Epithelial cell of prostate (primary cell): ENCODE results near the gene PROCA1.

ENCODE experiments used
- DNase-seq: peaks from one replicate; pipeline ENCODE4 v3.0.0-alpha.2; 2011; ENCODE audit warnings: low read depth, low spot score
- H3K27ac ChIP-seq: fragments of 450-650 bp; 2 replicates; pipeline ENCODE4 v1.5.1; 2017; ENCODE audit warnings: mild to moderate bottlenecking

PROCA1 gene, protein sequence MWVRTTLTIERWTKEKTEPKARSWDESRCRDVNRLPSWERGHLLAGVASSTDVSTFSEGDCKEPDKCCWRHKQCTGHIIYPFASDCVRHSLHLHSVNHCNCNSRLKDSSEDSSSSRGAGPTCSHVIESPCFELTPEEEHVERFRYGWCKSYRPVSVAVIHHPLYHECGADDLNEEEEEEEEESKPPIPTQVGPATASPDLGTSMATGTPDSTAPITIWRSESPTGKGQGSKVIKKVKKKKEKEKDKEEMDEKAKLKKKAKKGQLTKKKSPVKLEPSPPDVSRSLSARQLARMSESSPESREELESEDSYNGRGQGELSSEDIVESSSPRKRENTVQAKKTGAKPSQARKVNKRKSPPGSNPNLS

DNA sequence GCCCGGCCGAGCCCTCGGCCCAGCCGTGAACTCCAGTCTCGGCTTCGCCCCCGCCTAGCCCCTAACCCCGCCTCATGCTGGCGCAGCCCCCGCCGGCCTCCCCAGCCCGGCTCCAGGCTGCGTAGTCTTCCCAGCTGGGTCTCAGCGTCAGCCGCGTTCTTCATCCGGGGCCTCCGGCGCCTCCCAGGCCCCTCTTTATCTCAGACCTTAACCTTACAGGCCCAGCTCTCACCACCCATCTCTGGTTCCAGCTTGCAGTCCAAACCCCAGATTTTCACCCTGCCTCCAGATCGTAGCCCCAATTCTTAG, at the start of gene PROCA1:
PROCA1 (minus strand) TSS at position 166 of the 309 bp plus-strand sequence. CDS start 228 bp downstream, outside the sequence.
- DNase-seq: no peak

DNA sequence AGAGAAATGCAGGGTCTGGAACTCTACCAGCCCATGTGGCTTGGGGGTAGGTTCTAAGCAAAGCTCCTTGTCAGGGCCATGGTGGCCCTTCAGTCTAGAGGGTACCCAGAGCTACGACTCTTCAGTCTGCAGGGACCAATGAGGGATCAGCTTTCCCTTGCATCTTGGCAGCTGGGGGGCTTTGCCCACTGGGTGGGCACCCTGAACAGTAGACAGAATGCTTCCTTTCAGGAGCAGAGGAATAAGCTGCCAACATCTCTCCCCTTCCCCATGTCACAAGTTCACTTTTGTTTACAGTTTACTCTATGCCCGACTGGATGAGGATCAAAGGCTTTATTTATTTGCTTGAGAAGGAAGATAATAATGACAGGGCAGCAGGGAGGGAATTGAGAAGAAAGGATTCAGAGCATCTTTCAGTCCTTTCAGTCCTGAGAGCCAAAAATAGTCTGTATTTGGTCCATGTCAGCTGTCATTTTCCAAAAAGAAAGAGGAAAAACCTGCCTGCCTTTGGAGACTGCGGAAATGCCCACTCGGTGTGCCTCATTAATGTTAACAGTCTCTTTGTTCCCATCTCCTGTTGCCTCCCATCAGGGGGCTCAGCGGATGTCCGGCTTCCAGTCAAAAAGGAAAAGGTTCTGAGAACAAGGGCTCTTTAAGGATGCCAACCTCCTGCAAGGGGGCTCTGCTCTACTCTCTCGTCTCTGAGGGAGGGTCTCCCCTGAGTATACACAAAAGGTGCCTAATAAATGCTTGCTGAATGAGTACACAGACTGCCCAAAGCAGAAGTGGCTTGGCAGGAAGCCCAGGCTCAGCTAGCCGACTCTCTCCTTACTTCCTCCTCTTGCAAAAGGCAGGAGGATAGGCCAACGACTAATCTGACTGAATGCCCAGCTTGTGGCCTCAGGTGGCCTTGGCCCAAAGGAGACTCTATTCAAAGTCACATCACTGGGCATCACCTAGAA, 49.2 kb upstream of the PROCA1 start:
- H3K27ac ChIP-seq: peak overlapping the region; percentile 37
- no peak for DNase-seq

More for the DNA sequence above, at the start of gene PROCA1:
- H3K27ac ChIP-seq: peak within 1 kb of the TSS; percentile 46

DNA sequence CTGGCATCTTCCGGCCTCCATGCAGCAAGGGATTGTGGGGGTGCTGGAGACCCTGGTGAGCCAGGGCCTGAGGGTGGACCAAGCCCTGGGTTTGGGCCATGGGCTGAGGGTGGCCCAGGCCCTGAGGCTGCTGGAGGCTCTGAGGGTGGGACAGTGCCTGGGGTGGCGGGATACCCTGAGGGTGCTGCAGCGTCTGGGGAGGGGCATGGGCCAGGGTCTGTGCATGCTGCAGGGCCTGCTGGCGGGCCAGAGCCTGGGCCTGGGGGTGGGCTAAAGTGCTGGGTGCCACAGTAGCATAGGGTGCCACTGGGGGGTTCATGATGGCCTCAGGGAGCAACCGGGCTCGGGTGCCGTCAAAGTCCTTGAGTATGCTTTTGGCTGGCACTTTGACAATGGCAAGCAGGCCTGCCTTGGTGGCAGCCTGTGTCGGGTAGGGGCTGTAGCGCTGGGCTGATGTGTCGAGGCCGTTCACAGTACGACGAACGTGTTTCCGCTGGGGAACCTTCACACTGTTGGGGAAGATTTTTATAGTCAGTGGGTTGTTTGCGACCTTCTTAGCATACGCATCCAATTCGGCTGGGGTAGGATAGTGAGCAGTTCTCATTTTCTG, 47.7 kb upstream of the PROCA1 start:
- no peak overlapping the region for H3K27ac ChIP-seq
- DNase-seq: no peak

DNA sequence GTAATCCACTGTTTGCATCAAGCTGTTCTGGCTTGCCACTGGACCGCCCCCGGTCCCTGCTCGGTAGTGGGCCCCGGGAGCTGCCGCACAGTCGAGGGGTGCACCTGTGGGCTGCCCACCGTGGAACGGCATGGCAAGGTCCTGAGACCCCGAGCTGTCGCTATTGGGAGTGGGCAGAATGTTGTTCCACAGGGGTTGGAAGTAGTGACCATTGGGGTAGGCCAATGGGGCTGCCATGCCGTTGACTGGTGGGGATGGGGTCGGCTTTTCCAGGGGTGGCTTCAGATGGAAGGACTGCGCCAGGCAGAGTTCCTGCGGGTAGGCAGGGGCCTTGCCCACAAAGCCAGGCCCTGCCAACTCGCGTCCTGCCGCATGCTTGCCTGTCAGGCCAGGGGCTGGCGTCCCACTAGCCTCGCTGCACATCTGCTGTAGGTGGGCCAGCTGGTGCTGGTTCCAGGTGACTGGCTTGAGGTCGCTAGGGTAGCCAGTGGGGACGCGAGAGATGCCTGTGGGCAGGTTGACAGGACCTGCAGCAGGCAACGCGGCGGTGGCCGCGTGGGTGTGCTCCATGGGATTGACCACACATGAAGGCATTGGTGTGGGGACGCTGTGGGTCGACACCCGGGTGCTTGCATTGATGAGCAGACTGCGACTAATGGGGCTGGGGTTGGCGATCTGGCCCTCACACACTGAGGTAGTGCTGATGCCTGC, 46.9 kb upstream of the PROCA1 start:
- no peak overlapping the region for H3K27ac ChIP-seq

DNA sequence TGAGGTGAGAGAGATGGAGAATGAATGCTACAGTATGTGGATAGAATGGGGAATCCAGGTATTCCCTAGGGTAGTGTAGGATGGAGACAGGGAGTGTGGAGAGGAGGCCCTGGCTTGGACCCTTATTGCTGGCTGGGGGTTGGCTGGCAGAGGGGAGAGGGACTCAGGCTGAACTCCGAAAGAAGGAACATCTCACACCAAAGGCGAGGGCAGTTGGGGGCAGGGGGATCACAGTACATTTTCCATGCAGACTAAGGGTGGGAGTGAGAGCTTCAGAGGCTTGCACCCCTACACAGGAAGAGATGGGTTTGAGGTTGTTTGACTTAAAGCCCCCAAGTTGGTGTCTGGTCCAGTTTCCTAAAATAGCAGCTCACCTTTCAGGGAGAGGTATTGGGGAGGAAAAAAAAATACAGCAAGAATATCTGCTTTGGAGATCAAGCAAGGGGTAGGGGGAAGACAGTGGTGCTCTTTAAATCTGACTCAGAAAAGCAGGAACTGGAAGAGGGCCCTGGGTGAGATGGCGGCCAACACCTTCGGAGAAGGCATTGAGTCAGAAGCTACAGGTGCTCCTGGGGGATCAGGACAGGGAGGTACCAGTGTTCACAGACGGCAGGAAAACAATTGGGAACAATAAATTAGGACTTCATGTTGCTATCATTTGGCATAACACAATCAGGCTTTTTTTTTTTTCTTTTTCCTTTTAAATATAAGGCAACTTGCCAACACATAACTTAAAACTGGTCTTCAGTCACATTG, 44.5 kb upstream of the PROCA1 start:
- no peak overlapping the region for H3K27ac ChIP-seq
- DNase-seq: no peak

More for the DNA sequence above, 46.9 kb upstream of the PROCA1 start:
- DNase-seq: no peak

DNA sequence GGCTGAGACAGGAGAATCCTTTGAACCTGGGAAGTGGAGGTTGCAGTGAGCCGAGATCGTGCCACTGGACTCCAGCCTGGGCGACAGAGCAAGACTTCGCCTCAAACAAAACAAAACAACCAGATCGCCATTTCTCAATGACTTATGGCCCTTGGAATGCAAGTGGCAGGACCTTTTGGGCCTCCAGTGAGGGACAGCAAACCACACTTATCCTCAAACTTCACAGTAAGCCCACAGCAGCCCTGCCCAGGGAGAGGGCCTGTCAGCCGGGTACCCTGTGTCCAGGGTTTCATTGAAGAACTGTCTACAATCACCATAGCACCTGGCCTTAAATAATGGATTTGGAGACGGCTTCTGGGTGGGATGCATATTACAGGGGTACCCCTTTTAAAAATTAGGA, 43.8 kb upstream of the PROCA1 start:
- no peak for DNase-seq

DNA sequence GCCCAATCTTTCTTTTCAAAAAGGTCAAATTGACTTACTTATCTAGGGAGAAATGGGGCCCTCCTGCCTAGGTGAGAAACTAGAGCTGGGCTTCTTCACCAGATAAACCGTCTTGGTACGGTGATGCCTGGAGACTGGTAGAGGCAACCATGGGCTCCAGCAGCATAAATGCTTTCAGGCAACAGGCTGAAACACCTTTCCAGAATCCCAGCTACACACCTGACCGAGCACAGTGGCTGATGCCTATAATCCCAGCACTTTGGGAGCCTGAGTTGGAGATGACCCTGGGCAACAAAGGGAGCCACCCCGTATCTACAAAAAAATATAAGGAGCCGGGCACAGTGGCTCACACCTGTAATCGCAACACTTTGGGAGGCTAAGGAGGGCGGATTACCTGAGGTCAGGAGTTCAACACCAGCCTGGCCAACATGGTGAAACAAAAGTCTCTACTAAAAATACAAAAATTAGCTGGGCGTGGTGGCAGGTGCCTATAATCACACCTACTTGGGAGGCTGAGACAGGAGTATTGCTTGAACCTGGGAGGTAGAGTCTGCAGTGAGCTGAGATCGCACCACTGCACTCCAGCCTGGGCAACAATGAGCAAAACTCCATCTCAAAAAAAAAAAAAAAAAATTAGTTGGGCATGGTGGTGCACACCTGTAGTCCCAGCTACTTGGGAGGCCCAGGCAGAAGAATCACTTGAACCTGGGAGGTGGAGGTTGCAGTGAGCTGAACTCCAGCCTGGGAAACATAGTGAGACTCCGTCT, 40.1 kb upstream of the PROCA1 start:
- peak overlapping the region; percentile 99 for H3K27ac ChIP-seq
- DNase-seq: no peak

More for the DNA sequence above, 43.8 kb upstream of the PROCA1 start:
- no peak overlapping the region for H3K27ac ChIP-seq

DNA sequence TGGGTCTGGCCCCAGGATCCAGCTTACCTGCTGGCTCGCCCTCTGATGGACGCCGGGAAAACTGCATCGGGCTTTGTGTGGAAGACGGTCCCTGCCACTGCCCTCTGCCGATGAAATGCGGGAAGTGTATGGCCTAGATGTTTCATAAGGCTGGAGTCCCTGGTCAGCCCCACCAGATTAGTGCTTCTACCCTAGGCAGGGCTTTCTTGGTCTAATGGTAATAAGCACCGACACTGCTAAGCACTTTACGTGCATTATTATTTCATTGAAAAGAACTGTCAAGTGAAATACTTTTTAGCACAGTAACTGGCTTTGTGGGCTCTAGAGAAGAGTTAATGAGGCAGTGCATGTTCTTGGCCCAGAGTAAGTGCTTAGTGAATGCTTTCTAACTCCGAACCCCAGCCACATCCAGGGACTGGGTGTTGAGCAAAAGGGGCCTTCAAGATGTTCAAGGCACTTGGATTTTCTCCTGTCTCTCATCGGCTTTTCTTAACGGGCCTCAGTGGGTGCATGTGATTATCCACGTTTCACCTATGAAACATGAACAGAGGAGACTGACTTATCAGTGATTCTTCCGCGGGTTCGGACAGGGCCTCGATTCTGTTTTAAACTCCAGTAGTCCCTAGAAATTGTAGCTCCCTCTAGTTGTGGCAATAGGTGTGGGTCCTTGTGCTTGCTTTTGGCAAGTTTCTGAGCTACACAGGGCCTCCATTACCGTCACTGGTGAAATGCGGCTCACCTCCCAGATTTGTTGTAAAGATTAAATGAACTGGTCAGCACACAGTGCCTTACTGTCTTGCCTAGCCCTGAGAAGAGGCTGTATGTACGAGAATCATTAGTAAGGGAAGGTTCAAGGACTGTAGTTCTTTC, 38.7 kb upstream of the PROCA1 start:
- H3K27ac ChIP-seq: peak overlapping the region; percentile 99
- no peak for DNase-seq

DNA sequence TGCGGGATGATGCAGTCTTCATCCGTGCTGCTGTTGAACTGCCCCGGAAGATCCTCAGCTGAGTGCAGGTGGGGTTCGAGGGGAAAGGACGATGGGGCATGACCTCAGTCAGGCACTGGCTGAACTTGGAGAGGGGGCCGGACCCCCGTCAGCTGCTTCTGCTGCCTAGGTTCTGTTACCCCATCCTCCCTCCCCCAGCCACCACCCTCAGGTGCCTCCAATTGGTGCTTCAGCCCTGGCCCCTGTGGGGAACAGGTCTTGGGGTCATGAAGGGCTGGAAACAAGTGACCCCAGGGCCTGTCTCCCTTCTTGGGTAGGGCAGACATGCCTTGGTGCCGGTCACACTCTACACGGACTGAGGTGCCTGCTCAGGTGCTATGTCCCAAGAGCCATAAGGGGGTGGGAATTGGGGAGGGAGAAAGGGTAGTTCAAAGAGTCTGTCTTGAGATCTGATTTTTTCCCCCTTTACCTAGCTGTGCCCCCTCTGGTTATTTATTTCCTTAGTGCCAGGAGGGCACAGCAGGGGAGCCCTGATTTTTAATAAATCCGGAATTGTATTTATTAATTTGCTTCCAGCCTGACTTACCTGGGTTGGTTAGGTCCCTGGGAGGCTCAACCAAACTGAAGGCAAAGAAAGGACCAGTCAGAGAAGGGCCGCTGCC, 38.0 kb upstream of the PROCA1 start:
- DNase-seq: no peak
- peak overlapping the region; percentile 99 for H3K27ac ChIP-seq

DNA sequence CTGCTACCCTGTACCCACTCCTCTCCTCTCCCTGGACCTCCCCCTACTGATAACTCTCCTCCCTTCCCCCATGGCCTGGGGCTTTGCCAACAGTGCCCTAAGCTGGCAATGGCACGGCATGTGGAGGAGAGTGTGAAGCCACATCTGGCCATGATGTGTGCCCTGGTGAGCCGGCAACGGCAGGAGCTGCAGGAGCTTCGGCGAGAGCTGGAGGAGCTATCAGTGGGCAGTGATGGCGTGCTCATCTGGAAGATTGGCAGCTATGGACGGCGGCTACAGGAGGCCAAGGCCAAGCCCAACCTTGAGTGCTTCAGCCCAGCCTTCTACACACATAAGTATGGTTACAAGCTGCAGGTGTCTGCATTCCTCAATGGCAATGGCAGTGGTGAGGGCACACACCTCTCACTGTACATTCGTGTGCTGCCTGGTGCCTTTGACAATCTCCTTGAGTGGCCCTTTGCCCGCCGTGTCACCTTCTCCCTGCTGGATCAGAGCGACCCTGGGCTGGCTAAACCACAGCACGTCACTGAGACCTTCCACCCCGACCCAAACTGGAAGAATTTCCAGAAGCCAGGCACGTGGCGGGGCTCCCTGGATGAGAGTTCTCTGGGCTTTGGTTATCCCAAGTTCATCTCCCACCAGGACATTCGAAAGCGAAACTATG, 37.3 kb upstream of the PROCA1 start:
- H3K27ac ChIP-seq: peak overlapping the region; percentile 99

DNA sequence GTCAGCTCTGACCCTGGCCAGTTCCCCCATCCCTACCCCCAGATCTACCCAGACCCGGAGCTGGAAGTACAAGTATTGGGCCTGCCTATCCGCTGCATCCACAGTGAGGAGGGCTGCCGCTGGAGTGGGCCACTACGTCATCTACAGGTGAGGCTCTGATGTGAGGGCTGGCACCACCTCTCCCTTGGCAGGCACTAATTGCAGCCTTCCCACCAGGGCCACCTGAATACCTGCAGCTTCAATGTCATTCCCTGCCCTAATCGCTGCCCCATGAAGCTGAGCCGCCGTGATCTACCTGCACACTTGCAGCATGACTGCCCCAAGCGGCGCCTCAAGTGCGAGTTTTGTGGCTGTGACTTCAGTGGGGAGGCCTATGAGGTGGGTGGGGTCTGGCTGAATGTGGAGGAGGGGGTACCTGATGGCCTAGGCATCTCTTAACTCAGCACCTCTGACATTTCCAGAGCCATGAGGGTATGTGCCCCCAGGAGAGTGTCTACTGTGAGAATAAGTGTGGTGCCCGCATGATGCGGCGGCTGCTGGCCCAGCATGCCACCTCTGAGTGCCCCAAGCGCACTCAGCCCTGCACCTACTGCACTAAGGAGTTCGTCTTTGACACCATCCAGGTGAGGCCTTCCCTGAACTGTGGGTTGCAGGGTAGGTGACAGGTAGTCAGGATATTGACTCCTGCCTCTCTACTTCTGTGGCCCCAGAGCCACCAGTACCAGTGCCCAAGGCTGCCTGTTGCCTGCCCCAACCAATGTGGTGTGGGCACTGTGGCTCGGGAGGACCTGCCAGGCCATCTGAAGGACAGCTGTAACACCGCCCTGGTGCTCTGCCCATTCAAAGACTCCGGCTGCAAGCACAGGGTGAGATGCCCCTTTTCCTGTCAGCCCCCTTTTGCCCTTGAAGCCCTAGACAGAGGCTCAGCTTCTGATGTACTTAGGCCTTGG, 36.4 kb upstream of the PROCA1 start:
- H3K27ac ChIP-seq: peak overlapping the region; percentile 99
- DNase-seq: no peak

More for the DNA sequence above, 37.3 kb upstream of the PROCA1 start:
- DNase-seq: no peak

DNA sequence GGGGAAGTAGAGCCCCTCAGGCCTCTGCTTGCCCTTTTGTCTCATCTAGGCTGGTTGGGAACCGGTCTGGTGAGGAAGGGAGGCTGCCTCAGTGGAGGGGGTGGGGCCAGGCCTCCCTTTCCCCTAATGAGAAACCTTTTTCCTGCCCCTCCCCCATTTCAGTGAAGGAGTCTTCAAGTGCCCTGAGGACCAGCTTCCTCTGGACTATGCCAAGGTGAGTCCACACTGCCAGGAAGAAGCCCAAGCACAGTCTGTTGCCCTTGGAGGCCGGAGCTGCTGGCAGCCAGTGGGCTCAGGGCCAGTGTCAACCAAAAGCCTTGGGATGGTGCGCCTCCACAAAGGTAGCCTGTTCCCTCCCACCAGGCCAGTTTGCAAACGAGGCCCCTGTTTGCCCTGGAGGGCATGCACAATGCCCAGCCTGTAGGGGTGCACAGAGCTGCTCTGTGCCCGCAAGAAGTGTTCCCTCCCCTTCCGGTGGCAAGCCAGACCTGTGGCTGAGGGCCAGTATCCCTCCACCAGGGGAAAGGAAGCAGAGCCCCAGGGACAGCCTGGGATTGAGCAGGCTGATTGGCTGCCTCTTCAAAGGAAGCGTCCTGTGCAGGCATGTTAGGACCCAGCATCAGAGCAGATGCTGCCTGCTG, 35.5 kb upstream of the PROCA1 start:
- H3K27ac ChIP-seq: peak overlapping the region; percentile 99
- no peak for DNase-seq

DNA sequence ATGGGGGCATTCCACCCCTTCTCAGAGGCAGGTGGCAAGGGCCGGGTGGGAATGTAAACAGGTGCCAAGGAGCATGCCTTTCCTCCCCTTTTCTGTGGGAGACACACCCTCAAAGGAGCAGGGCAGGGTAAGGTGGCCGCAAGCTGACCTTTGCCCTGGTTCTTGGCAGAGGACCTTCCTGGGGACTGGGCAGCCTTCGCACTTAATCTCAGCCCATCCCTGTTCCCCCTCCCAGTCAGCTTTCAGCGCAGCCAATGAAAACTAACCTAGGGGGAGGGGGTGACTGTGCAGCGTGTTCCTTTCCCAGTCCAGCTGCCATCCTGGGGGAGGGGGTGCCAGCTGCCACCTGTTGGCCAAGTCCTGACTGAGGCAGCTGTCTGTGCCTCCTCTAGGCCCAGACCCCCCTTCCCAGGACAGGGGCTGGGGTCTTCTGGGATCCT, 34.9 kb upstream of the PROCA1 start:
- H3K27ac ChIP-seq: peak overlapping the region; percentile 99
- DNase-seq: no peak

DNA sequence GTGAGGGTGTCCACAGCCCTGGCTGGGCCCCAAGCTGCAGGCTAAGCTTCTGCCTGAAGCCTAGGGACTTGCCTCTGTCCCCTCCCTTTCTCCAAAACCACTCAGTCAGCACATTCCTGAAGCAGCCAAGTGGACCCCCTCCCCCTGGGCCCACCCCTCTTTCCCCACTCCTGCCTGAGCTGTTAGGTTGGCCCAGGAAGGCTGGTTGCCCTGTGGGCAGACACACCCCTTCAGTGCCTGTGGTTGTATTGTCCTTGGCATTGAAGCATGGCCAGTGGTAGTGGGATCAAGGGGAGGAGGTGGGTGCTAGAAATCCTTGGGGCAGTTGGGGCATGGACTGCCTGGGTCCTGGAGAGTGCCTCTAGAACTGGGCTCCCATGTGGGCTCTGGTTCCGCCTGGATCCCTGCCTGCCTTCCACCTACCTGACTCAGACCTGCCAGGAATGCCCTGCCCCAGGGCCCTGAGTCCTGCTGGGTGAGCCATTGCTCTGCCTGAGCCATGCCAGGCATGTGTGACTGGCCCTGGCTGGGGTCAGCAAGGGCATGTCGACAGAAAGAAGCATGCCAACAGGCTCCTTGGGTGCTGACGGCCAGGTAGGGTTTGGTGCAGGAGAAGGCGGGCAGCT, 34.2 kb upstream of the PROCA1 start:
- DNase-seq: peak; percentile 79

More for the DNA sequence above, 34.2 kb upstream of the PROCA1 start:
- H3K27ac ChIP-seq: peak overlapping the region; percentile 99
